GM19351 (cell line): ENCODE data around the gene KRT36.

Experiments used
- ATAC-seq: cut with Tn5 transposase; IDR thresholded peaks from one replicate; pipeline ENCODE4 v1.9.1; 2021; ENCODE audit warnings: mild to moderate bottlenecking, moderate library complexity; ENCODE audit not compliant: unreplicated experiment

KRT36 gene

GRCh38 chr17:41522301-41523224 is 32.9 kb upstream of the KRT36 start:
- no peak for ATAC-seq

DNA sequence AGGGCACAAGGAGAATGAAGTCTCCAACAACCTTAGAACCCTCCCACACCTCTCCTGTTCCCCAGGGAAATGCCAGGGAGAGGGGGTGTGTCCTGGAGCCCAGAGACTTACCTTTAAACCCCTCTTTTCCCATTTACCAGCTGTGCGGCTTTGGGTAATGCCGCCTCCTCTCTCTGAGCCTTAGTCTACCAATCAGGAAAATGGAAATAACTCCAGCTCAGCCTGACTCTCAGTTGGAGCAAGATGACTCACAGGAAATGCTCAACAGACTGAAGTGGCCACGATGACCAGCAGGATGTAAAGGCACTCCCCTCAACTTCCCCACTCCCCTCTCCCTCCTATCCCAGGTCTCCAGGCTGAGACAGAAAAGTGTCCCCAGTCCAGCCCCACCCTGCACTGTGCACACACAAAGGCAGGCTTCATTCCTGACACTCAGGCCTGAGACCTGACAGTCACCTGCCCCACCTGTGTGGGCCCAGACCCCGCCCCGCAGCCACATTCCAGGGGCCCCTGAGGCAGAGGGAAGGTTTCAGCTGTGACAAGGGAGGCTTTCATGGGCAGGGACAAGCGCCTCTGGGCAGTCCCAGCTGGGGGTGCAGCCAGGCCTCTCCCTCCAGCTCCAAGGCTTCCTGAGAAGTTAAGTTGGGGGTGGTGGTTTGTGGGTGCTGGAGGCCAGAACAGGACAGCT is 32.0 kb upstream of the KRT36 start:
- ATAC-seq, result no peak

DNA sequence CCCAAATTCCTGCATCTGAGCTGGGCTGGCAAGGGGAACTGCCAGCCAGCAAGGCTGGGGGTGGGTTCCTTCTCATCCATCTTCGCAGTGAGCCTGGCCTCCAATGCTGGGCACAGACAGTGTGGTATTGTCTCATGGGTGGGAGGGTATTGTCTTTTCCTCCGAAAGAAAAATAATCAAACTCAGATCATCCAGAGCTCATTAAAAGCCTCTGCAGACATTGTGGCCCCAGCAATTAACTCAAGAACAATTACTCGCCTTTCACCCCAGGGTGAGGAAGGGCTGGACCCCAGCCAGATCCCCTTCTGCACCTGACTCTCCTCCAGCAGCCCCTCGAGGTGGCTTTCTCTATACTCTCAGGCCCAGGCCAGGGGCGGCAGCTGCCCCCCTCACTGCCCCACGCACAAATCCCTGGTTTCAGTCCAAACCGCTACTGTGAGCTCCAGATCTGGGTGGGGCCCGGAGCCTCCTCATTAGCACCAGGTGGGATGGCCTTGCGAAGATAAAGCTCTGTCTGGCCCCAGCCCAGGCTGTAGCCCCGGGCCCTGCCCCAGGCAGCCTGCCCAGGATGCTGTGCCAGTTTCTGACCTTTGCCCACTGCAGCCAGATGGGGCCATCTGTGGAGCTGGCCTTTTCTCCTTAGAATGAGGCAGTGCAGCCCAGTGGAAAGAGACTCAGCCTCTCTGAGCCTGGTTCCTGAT is 31.3 kb upstream of the KRT36 start:
- no peak for ATAC-seq

GRCh38 chr17:41519501-41520224 is 30.0 kb upstream of the KRT36 start:
- ATAC-seq, result no peak

GRCh38 chr17:41518789-41519449 is 29.2 kb upstream of the KRT36 start, which contains the start of gene KRT15:
KRT15 (minus strand) TSS chr17:41518890; CDS start chr17:41518827, 63 bp downstream.
- no peak for ATAC-seq

DNA sequence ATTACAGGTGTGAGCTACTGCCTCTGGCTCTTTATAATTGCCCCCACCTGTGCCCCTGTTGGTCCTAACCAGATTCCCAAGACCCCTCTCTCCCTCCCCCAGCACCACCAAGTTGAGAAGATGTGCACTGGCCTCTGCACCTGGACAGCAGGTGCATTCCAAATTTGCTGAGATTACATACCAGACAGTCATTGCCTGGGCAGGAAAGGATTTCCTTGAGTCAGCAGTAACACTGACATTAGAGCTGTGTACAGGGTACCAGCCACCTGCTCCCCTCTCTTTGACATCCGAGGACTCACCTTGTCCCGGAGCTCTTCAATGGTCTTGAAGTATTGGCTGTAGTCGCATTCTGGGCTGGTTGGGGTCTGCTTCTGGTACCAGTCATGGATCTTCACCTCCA is 28.3 kb upstream of the KRT36 start:
- no peak for ATAC-seq

- ATAC-seq, result no peak
Measured at GRCh38 chr17:41516830-41517283, 27.1 kb upstream of the KRT36 start.

- ATAC-seq, result no peak
Measured at GRCh38 chr17:41516147-41516829, 26.6 kb upstream of the KRT36 start.

GRCh38 chr17:41513168-41513547 is 23.4 kb upstream of the KRT36 start:
- ATAC-seq, result no peak

- no peak for ATAC-seq
Measured at GRCh38 chr17:41512546-41513167, 22.9 kb upstream of the KRT36 start.

GRCh38 chr17:41511716-41512115 is 22.0 kb upstream of the KRT36 start:
- no peak for ATAC-seq

DNA sequence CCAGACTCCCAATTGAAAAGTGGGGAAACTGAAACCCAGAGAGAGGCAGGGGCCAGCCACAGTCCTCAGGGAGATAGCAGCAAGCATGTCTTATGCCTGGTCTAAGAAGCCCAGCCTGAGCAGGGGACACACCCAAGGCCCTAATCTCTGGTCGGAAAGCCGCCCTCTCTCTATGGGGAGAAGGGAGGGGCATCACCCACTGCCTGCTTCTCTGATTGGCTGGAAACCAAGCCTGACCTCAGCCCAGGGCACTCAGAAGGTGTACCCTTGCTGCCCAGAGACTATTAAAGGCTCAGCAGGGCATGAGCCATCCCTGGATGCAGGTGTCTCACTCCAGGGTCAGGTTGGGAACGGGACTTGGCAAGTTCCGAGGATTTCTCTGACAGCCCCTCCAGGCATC is 21.4 kb upstream of the KRT36 start:
- no peak for ATAC-seq

DNA sequence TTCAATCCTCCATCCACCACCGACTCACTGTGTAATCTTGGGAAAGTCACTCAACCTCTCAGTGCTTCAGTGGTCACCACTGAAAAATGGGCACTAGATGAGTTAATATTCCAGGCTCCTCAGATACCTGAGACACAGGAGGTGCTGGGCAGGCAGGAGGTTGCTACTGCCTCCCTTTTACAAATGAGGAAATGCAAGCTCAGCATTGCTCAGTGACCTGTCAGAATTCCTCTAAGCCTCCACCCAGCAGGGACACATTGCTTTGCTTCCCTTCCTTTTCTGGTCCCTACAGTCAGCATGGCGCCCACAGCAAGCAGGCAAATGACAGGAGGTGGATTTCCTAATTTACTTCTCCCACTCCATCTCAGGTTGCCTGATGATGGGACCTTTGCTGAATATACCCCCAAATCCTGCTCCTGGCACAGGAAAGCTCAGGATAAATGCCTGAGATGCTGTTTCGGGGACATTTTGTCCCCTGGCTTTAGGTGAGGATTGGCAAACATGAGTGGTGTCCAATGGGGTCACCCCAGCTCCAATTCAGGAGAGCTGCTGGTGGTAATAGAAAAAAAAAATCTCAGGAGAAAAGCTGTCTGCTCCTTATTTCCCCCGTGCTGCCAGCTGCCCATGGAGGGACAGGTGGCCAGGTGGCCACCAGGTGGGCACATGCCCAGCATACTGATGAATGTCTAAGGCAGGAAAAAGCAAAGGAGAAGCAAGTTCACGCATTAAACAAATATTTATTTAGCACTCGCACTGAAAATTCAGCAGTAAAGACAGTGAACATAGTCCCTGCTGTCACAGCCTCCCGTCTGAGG is 20.7 kb upstream of the KRT36 start:
- ATAC-seq, result no peak

GRCh38 chr17:41507315-41507880 is 17.7 kb upstream of the KRT36 start:
- ATAC-seq, result no peak

DNA sequence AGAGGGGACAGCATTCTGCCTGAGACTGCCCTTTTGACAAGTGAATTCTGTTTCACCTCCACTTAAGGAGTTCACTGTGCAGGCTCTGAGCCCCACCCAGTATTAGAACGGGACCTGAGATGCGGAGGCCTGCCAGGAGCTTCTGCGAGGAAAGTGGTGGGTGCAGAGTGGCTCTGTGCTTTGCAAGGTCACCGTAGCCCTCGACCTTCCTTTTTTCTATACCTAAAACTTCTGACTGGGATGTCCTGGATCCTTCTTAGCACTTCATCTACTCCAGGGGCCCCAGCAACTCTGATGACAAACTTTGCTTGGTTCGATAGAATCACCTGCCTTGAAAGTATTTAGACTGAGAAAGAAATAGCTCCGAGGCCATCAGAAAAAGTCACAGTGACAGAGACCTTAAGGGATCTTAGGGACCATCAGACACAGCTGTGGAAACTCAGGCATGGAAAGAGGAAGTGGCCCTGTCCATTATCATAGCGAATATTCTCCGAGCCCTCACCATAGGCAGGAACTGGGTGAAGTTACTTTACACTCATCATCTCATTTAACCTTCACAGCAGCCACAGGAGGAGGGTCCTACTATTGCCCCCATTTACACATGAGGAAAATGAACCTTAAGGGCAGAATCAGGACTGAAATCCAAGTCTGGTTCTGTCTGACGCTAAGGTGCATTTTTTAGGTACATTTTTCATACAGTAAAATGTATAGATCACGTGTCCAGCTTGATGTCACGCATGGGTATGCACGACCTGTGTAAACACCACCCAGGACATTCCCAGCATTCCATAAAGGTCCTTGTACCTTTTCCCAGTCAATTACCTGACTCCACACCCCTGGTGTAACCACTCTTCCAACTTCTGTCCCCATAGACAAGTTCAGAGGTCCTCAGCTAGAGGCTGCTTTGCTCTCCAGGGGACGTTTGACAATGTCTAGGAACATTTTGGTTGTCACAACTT is 16.4 kb upstream of the KRT36 start:
- no peak for ATAC-seq

GRCh38 chr17:41505007-41505808 is 15.5 kb upstream of the KRT36 start, which contains the start of gene KRT13:
KRT13 (minus strand) TSS chr17:41505612; CDS start chr17:41505550, 62 bp downstream.
- ATAC-seq, result no peak
